H1 (cell line): ENCODE results near the gene CSGALNACT2. TPM values are rescaled to one million over a fixed set of nuclear protein-coding genes. Genes with fewer than 3 reads are reported as not detected.

Source experiments
- CTCF ChIA-PET: fragments of 300-600 bp; sonication (Branson Sonifier 250); formaldehyde crosslinking; loops from one replicate; lab custom pipeline; 2021; ENCODE audit not compliant: partially characterized antibody; lab: Charles Lee
- POLR2A ChIA-PET: fragments of 300-600 bp; sonication (Branson Sonifier 250); formaldehyde crosslinking; loops from one replicate; lab custom pipeline; 2021; ENCODE audit warnings: inconsistent platforms; ENCODE audit not compliant: partially characterized antibody; lab: Charles Lee
- DNase-seq, 2 experiments: peaks; one replicate each; pipeline versions ENCODE4 v3.0.0 to v3.0.0-alpha.2; 2010 to 2022; ENCODE audit warnings: low spot score in 2 of 2, low read depth in 1 of 2, mixed read lengths in 1 of 2
- FAIRE-seq: peaks from 2 replicates; lab custom pipeline; 2011; peaks lifted over from hg19 to GRCh38; lab: Jason Lieb, UNC
- H2AFZ ChIP-seq: 2 replicates; pipeline ENCODE4 v1.8.1; 2012; ENCODE audit warnings: low read length, inconsistent platforms
- H2AK5ac ChIP-seq: 2 replicates; pipeline ENCODE4 v1.6.1; 2013; ENCODE audit warnings: low read depth, low read length
- H2BK120ac ChIP-seq: replicated peaks from 2 replicates; pipeline ENCODE3; 2013; ENCODE audit warnings: low read depth, low read length, inconsistent platforms
- H2BK12ac ChIP-seq: 2 replicates; pipeline ENCODE4 v1.6.1; 2013; ENCODE audit warnings: low read depth, low read length
- H2BK15ac ChIP-seq: 2 replicates; pipeline ENCODE4 v1.6.1; 2013; ENCODE audit warnings: low read length
- H2BK20ac ChIP-seq: 2 replicates; pipeline ENCODE4 v1.6.1; 2013; ENCODE audit warnings: low read length
- H2BK5ac ChIP-seq: 2 replicates; pipeline ENCODE4 v1.6.1; 2013; ENCODE audit warnings: low read depth, low read length
- H3K14ac ChIP-seq: 2 replicates; pipeline ENCODE4 v1.6.1; 2013; ENCODE audit warnings: inconsistent platforms; ENCODE audit not compliant: insufficient read length
- H3K18ac ChIP-seq: 2 replicates; pipeline ENCODE4 v1.6.1; 2013; ENCODE audit warnings: low read length; ENCODE audit errors: extremely low read depth
- H3K23ac ChIP-seq: 2 replicates; pipeline ENCODE4 v1.6.1; 2013; ENCODE audit warnings: inconsistent platforms; ENCODE audit not compliant: insufficient read length
- H3K23me2 ChIP-seq: 2 replicates; pipeline ENCODE4 v1.6.1; 2013; ENCODE audit warnings: low read depth, low read length
- H3K27ac ChIP-seq: 2 replicates; pipeline ENCODE4 v1.6.1; 2011; ENCODE audit warnings: low read depth, low read length, inconsistent platforms
- H3K27me3 ChIP-seq, 4 experiments: replicated peaks in 1 of 4; 1 replicate in 1 of 4; 2 replicates in 3 of 4; pipeline versions ENCODE4 v1.6.1 to v1.8.1; 2011 to 2013; ENCODE audit warnings: low read length in 3 of 4, mild to moderate bottlenecking in 3 of 4, inconsistent platforms in 2 of 4, mixed read lengths in 2 of 4, moderate library complexity in 1 of 4; ENCODE audit not compliant: control insufficient read depth in 3 of 4, insufficient read depth in 3 of 4; ENCODE audit errors: extremely low read depth in 1 of 4
- H3K36me3 ChIP-seq, 4 experiments: 2 replicates each; pipeline versions ENCODE4 v1.6.1 to v1.8.1; 2011 to 2013; ENCODE audit warnings: mild to moderate bottlenecking in 4 of 4, low read length in 3 of 4, moderate library complexity in 2 of 4, control low read depth in 1 of 4, inconsistent platforms in 1 of 4; ENCODE audit not compliant: insufficient read depth in 4 of 4, control insufficient read depth in 2 of 4
- H3K4ac ChIP-seq: replicated peaks from 2 replicates; pipeline ENCODE3; 2013; ENCODE audit warnings: low read length, low read depth, mixed read lengths, inconsistent platforms; ENCODE audit not compliant: insufficient read length
- H3K4me1 ChIP-seq, 4 experiments: replicated peaks in 1 of 4; 1 replicate in 1 of 4; 2 replicates in 3 of 4; pipeline versions ENCODE4 v1.6.1 to v1.8.1; 2011 to 2013; ENCODE audit warnings: low read length in 3 of 4, inconsistent platforms in 2 of 4, mixed read lengths in 1 of 4; ENCODE audit not compliant: insufficient read depth in 4 of 4, control insufficient read depth in 3 of 4
- H3K4me2 ChIP-seq, 2 experiments: 2 replicates each; pipeline versions ENCODE4 v1.6.1 to v1.8.1; 2011 to 2013; ENCODE audit warnings: low read depth in 2 of 2, low read length in 2 of 2, control low read depth in 1 of 2, inconsistent platforms in 1 of 2, mild to moderate bottlenecking in 1 of 2; ENCODE audit not compliant: insufficient read depth in 1 of 2
- H3K4me3 ChIP-seq, 4 experiments: fragments of 200-600, 300-600 bp in 1 of 4; sonication (generic), shearing (Covaris generic), sonication (Bioruptor Twin) in 1 of 4; 2 replicates each; pipeline versions ENCODE4 v1.5.1 to v1.8.1; 2011 to 2016; ENCODE audit warnings: low read length in 4 of 4, low read depth in 3 of 4, control low read depth in 2 of 4, inconsistent platforms in 2 of 4, mild to moderate bottlenecking in 2 of 4, mixed read lengths in 1 of 4, moderate library complexity in 1 of 4; ENCODE audit not compliant: insufficient read depth in 2 of 4; ENCODE audit errors: extremely low read depth in 1 of 4
- H3K56ac ChIP-seq: replicated peaks from 2 replicates; pipeline ENCODE3; 2013; ENCODE audit warnings: low read depth, mild to moderate bottlenecking, mixed read lengths, low read length, inconsistent platforms; ENCODE audit not compliant: insufficient read length
- H3K79me1 ChIP-seq: 2 replicates; pipeline ENCODE4 v1.6.1; 2013; ENCODE audit warnings: low read depth, low read length, control low read depth
- H3K79me2 ChIP-seq, 2 experiments: 2 replicates each; pipeline versions ENCODE4 v1.6.1 to v1.8.1; 2012 to 2013; ENCODE audit warnings: low read length in 2 of 2, mild to moderate bottlenecking in 2 of 2, inconsistent platforms in 1 of 2; ENCODE audit not compliant: insufficient read depth in 2 of 2, control insufficient read depth in 1 of 2
- H3K9ac ChIP-seq, 4 experiments: replicated peaks in 1 of 4; 1 replicate in 1 of 4; 2 replicates in 3 of 4; pipeline versions ENCODE4 v1.6.1 to v1.8.1; 2011 to 2013; ENCODE audit warnings: low read depth in 3 of 4, low read length in 3 of 4, control low read depth in 2 of 4, mild to moderate bottlenecking in 2 of 4, moderate library complexity in 2 of 4, inconsistent platforms in 1 of 4; ENCODE audit errors: extremely low read depth in 1 of 4
- H3K9me3 ChIP-seq, 2 experiments: 2 replicates each; pipeline versions ENCODE4 v1.6.1 to v1.8.1; 2012 to 2013; ENCODE audit warnings: mild to moderate bottlenecking in 2 of 2, moderate library complexity in 2 of 2, control low read depth in 1 of 2, inconsistent platforms in 1 of 2, low read depth in 1 of 2, low read length in 1 of 2, mixed read lengths in 1 of 2; ENCODE audit not compliant: insufficient read depth in 2 of 2
- H4K20me1 ChIP-seq, 2 experiments: replicated peaks in 1 of 2; 2 replicates each; pipeline versions ENCODE3 to v1.8.1; 2011 to 2013; ENCODE audit warnings: inconsistent platforms in 2 of 2, low read length in 2 of 2, mild to moderate bottlenecking in 1 of 2; ENCODE audit not compliant: insufficient read depth in 2 of 2, control insufficient read depth in 1 of 2
- H4K5ac ChIP-seq: 2 replicates; pipeline ENCODE4 v1.6.1; 2013; ENCODE audit warnings: low read length, low read depth, mixed read lengths, inconsistent platforms; ENCODE audit not compliant: insufficient read length
- H4K8ac ChIP-seq: 2 replicates; pipeline ENCODE4 v1.8.0; 2013; ENCODE audit warnings: mild to moderate bottlenecking, moderate library complexity, low read length, inconsistent platforms; ENCODE audit not compliant: insufficient read depth; ENCODE audit errors: extremely low read depth
- H4K91ac ChIP-seq: replicated peaks from 2 replicates; pipeline ENCODE3; 2013; ENCODE audit warnings: low read length, mixed read lengths, inconsistent platforms; ENCODE audit not compliant: insufficient read length
- E2F6 ChIP-seq: IDR thresholded peaks from 2 replicates; pipeline ENCODE4 v1.6.1; 2012; ENCODE audit warnings: inconsistent platforms
- WGBS, 2 experiments: shearing (Covaris generic) in 1 of 2; methylation state at CpG; one replicate each; pipeline versions ENCODE4 v1.1.6 to v1.1.7; 2013 to 2015; ENCODE audit warnings: low lambda C conversion rate in 2 of 2, mixed read lengths in 2 of 2, inconsistent platforms in 1 of 2, low coverage in 1 of 2, missing lambda C conversion rate in 1 of 2; ENCODE audit not compliant: insufficient replicate concordance in 2 of 2, insufficient coverage in 1 of 2, insufficient read length in 1 of 2; ENCODE audit errors: extremely low coverage in 1 of 2, missing lambda C conversion rate in 1 of 2; 5-methylcytosine and 5-hydroxymethylcytosine counted together
- polyA plus RNA-seq, 7 experiments: library from polyadenylated mRNA; depleted of rRNA in 3 of 7; stranded (reverse) in 5 of 7; unstranded in 2 of 7; fragments of >200 nt in 5 of 7; fragments of 200-250 nt in 2 of 7; gene quantifications; 1 replicate in 5 of 7; 2 replicates in 1 of 7; 4 replicates in 1 of 7; pipeline versions ENCODE4 v1.2.1 to v1.2.3, GENCODE V29; 2011 to 2013; ENCODE audit warnings: missing spikeins in 2 of 7, mixed read lengths in 2 of 7
- total RNA-seq: library from RNA; stranded (reverse); fragmentation: NEBNext Ultra II Directional; extraction: Animal tissue kit (Norgen Biotek cat#: 25700); gene quantifications from 2 replicates; pipeline ENCODE4 v1.2.1, GENCODE V29; 2021

Gene CSGALNACT2
- total and polyA plus RNA-seq, 2 of the 8 experiments (the other 6 are each of a cell fraction or from before 2014, with no cell fraction given): 2.6 to 5.3 TPM

- H3K18ac ChIP-seq: no peak overlapping the region
- no peak overlapping the region for H4K91ac ChIP-seq
- H4K8ac ChIP-seq: no peak overlapping the region
- 88% methylated on average over 7 of the region's 7 CpGs; no CpG with 5 or more reads in 1 of the 2 experiments for WGBS, 2 experiments
- no peaks in the 10 kb centered on the region for H3K4me1 ChIP-seq
- H4K5ac ChIP-seq: no peak overlapping the region
- no peak overlapping the region for H2BK12ac ChIP-seq
- no peak overlapping the region for H2BK5ac ChIP-seq
- H2AFZ ChIP-seq: no peak overlapping the region
- FAIRE-seq: no peak
- no peak overlapping the region for H3K23ac ChIP-seq
- no peaks in the 10 kb centered on the region for H3K79me1 ChIP-seq
- H3K56ac ChIP-seq: no peak overlapping the region
- H2AK5ac ChIP-seq: no peak overlapping the region
- ChIA-PET POLR2A (no interaction called here), CTCF (interaction anchor here (0.8 kb wide), 1 partner anchor 133 kb away, joined by 3 read pairs; no protein-coding TSS in a partner anchor)
- no peak for TF ChIP-seq E2F6
- H3K9me3 ChIP-seq: no peaks in the 10 kb centered on the region
- H4K20me1 ChIP-seq: no peaks in the 10 kb centered on the region
- no peaks in the 10 kb centered on the region for H3K79me2 ChIP-seq
- H3K14ac ChIP-seq: no peak overlapping the region
- no peaks in the 10 kb centered on the region for H3K27me3 ChIP-seq
- H3K4me3 ChIP-seq: no peak overlapping the region
- no peak overlapping the region for H2BK20ac ChIP-seq
- no peaks in the 10 kb centered on the region for H3K23me2 ChIP-seq
- H2BK15ac ChIP-seq: no peak overlapping the region
- no peak overlapping the region for H3K4ac ChIP-seq
- no peak overlapping the region for H3K9ac ChIP-seq
- H3K27ac ChIP-seq: no peak overlapping the region
- H3K36me3 ChIP-seq: no peaks in the 10 kb centered on the region; a peak in 2 of 8 replicates
- no peak for DNase-seq
- H2BK120ac ChIP-seq: no peak overlapping the region
- H3K4me2 ChIP-seq: no peak overlapping the region
Observed at GRCh38 chr10:43122826-43123225, 15.4 kb upstream of the CSGALNACT2 start.
